Colonic mucosa (tissue), 4 donors: ENCODE data around the gene CFAP92. TPM values are rescaled to one million over a fixed set of nuclear protein-coding genes. Genes with fewer than 3 reads are reported as not detected.

Experiments
- DNase-seq: peaks from one replicate; pipeline ENCODE4 v3.0.0-alpha.2; 2020
- H3K27ac ChIP-seq: fragments of 200-600 bp; one replicate; pipeline ENCODE4 v1.8.0; 2021
- H3K27me3 ChIP-seq: fragments of 200-600 bp; one replicate; pipeline ENCODE4 v1.8.0; 2021
- H3K36me3 ChIP-seq: fragments of 200-600 bp; one replicate; pipeline ENCODE4 v1.8.0; 2021
- H3K4me1 ChIP-seq: fragments of 200-600 bp; one replicate; pipeline ENCODE4 v1.8.0; 2021; ENCODE audit warnings: mild to moderate bottlenecking
- H3K4me3 ChIP-seq: fragments of 200-600 bp; one replicate; pipeline ENCODE4 v1.8.0; 2021
- H3K9ac ChIP-seq, 2 donors: one replicate each; pipeline ENCODE4 v1.7.0; 2013; ENCODE audit warnings: control low read depth in 2 of 2, low read depth in 2 of 2, low read length in 2 of 2
- H3K9me3 ChIP-seq: fragments of 200-600 bp; one replicate; pipeline ENCODE4 v1.8.0; 2021
- intact Hi-C: fragments of 100-400 bp; cut with DNase I; formaldehyde crosslinking; loops from one replicate; pipeline ENCODE4 v1.14.1; 2022
- total RNA-seq, 2 donors: library from RNA; stranded (reverse); fragmentation: NEBNext Ultra II Directional in 1 of 2; extraction: Animal tissue kit (Norgen Biotek cat#: 25700) in 1 of 2; gene quantifications; one replicate each; pipeline ENCODE4 v1.2.1, GENCODE V29; 2021
- TF ChIP-seq, protein P1 (sequence below): fragments of 200-600 bp; IDR thresholded peaks from one replicate; pipeline ENCODE4 v1.8.0; 2022; ENCODE audit warnings: antibody characterized with exemption, mild to moderate bottlenecking
- donor health status: healthy.
- donor health status: DM: no; HTN: no; CAD: no.
- donor health status: DM: no; HTN: no; CAD: no.

CFAP92 gene
- total RNA-seq, 2 donors from 2014 or later, result 0.77 to 1.2 TPM

DNA sequence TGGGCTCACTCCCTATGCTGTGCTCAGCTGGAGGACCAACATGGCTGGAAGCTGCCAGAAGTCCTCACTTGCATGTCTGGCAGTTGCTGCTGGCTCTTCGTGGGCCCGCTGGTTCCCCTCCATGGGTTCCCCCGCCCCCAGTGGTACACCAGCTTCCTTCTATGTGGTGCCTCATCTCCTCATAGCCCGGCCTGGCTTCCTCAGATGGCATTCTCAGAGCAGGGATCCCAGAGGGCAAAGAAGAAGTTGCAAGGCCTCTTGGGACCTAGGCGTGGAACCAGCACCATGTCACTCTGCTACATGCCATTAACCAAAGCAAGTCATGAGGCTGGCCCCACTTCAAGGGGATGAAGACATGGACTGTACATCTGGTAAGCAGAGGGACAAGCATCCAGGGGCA, 2.9 kb upstream of the CFAP92 start:
- Histone ChIP-seq H3K27me3 (peaks cover 14% of the 10 kb centered on the region), H3K4me1 (peaks cover 4% of the 10 kb centered on the region), H3K27ac (no peak overlapping the region), H3K9ac (no peak overlapping the region), H3K4me3 (no peak overlapping the region), H3K36me3 (no peaks in the 10 kb centered on the region), H3K9me3 (no peaks in the 10 kb centered on the region)
- TF ChIP-seq, protein P1, sequence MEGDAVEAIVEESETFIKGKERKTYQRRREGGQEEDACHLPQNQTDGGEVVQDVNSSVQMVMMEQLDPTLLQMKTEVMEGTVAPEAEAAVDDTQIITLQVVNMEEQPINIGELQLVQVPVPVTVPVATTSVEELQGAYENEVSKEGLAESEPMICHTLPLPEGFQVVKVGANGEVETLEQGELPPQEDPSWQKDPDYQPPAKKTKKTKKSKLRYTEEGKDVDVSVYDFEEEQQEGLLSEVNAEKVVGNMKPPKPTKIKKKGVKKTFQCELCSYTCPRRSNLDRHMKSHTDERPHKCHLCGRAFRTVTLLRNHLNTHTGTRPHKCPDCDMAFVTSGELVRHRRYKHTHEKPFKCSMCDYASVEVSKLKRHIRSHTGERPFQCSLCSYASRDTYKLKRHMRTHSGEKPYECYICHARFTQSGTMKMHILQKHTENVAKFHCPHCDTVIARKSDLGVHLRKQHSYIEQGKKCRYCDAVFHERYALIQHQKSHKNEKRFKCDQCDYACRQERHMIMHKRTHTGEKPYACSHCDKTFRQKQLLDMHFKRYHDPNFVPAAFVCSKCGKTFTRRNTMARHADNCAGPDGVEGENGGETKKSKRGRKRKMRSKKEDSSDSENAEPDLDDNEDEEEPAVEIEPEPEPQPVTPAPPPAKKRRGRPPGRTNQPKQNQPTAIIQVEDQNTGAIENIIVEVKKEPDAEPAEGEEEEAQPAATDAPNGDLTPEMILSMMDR, result no peak
- intact Hi-C loops, result no loop called here
- no peak for DNase-seq

DNA sequence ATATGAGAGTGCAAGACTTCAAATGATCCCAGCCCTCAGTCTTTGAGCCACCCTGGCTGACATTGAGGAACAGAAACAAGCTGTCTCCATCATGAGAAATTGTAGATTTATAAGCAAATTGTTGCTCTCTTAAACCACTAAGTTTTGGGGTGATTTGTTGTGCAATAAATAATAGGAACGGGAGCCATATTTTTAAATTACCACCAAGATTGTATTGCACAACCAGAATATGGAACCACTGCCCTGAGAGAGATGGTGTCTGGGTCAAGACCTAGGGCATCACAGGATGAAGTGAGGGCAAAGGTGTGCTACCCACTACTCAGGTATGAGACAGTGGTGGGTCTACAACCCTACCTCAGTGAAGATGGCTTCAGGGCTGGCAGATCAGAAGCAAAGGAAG, 2.3 kb upstream of the CFAP92 start:
- intact Hi-C loops, result no loop called here
- Histone ChIP-seq H3K9ac (no peak overlapping the region), H3K4me1 (peaks cover 4% of the 10 kb centered on the region), H3K4me3 (no peak overlapping the region), H3K9me3 (no peaks in the 10 kb centered on the region), H3K27ac (no peak overlapping the region), H3K36me3 (no peaks in the 10 kb centered on the region), H3K27me3 (peaks cover 8% of the 10 kb centered on the region)
- DNase-seq, result no peak
- TF ChIP-seq, protein P1, result no peak

DNA sequence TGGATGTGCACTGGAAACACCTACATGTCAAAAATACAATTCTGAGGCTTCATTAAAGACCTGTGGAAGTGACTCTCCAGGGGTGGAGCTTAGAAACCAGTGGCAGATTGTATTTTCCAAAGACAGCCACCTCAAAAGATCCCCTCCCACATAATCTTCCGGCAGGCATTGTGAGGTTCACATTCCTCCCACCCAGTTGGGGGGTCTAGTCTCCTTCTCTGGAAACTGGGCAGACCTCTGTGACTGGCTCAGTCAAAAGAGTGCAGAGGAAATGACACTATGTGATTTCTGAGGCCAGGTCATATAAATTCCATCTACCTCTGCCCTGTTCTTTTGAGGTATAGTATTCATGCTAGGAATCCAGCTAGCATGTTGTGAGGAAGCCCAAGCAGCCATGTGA, 1.9 kb upstream of the CFAP92 start:
- Histone ChIP-seq H3K36me3 (no peaks in the 10 kb centered on the region), H3K4me3 (no peak overlapping the region), H3K27ac (no peak overlapping the region), H3K9me3 (no peaks in the 10 kb centered on the region), H3K27me3 (peaks cover 4% of the 10 kb centered on the region), H3K9ac (no peak overlapping the region), H3K4me1 (peaks cover 4% of the 10 kb centered on the region)
- intact Hi-C loops, result no loop called here
- TF ChIP-seq, protein P1, result no peak
- no peak for DNase-seq

DNA sequence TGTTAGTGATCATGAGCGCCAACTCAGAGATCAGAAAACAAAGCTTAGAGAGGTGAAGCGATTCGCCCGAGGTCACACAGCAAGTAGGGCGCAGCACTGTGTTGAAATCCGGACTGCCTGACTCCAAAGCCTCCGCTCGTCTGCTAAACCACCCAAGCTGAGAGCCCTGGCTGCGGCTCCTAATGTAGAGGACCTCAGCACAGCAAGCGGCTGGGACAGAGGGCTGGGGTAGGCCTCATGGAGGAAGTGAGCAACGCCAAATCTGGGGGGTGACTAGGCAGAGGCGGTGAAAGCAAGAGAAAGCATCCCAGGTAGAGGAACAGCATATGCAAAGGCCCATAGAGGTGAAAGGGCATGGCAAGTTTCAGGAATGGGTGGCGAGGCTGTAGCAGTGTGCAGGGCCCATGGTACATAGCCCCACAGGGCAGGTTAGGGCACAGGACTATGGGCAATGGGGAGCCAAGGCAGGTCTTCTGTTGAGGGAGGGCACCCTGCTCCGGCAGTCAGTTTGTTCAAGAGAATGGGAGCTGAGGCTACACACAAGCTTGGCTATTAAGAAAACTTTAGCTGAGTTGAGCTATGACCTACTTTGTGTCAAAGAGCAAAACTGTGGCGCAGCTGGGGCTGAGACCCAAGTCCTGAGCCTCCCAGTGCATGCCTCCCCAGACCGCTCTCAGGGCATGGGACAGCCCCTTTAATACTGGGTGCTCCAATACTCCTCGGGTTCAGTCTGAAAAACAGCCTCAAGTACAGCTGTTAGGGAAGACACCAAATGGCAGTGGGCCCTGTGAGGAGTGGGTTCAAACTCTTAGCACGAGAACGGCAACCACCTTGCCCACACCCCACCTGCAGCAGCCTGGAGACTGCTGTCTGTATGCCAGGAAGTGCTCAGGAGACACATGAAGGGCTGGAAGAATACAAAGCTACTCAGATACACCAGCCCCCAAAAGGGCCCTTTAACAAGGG, 988 bp upstream of the CFAP92 start:
- TF ChIP-seq, protein P1, result no peak
- no peak overlapping the region for H3K4me3 ChIP-seq
- H3K36me3 ChIP-seq, result no peaks in the 10 kb centered on the region
- DNase-seq, result no peak
- no peak overlapping the region for H3K27ac ChIP-seq
- H3K9ac ChIP-seq, result no peak overlapping the region
- peaks cover 4% of the 10 kb centered on the region for H3K4me1 ChIP-seq
- no peaks in the 10 kb centered on the region for H3K27me3 ChIP-seq
- intact Hi-C loops, result no loop called here
- H3K9me3 ChIP-seq, result no peaks in the 10 kb centered on the region

DNA sequence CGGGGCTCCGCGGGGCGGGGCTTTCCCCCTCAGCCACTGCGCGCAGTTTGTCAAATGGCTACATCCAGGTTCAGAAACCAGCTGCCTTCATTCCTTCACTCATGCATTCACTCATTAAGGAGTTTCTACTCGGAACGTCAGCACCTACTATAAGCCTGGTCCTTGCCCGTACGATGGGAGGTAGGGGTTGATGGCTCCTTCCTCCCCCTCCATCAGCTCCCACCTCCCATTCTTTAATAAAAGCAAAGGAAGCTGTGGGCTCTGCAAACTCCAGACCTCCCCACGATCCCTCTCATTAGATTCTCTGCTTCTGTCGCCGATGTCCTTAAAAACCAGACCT, 267 bp upstream of the CFAP92 start:
- intact Hi-C loops, result no loop called here
- H3K27ac ChIP-seq, result no peak overlapping the region

More for the DNA sequence above, 267 bp upstream of the CFAP92 start:
- no peaks in the 10 kb centered on the region for H3K36me3 ChIP-seq
- no peak for DNase-seq
- H3K9ac ChIP-seq, result no peak overlapping the region
- no peaks in the 10 kb centered on the region for H3K9me3 ChIP-seq
- H3K4me1 ChIP-seq, result peaks cover 4% of the 10 kb centered on the region
- peak overlapping the region; percentile 52 for H3K4me3 ChIP-seq
- H3K27me3 ChIP-seq, result no peaks in the 10 kb centered on the region
- TF ChIP-seq, protein P1, result no peak
